Liver (tissue), 1 donor: ENCODE results near the gene PIEZO2.

ENCODE experiments used
- FOXA1 ChIP-seq: IDR thresholded peaks from 2 replicates; pipeline ENCODE4 v1.6.1; 2016; ENCODE audit warnings: antibody characterized with exemption
- MAX ChIP-seq: IDR thresholded peaks from 2 replicates; pipeline ENCODE4 v1.6.1; 2016; ENCODE audit warnings: antibody characterized with exemption

GRCh38 chr18:10916865-10917264 is 232.5 kb downstream of the PIEZO2 start:
- no peak for TF ChIP-seq FOXA1
- no peak for TF ChIP-seq MAX
